H1 (cell line): Measurements from ENCODE around the gene PAQR7. TPM values are rescaled to one million over a fixed set of nuclear protein-coding genes. Genes with fewer than 3 reads are reported as not detected.

Source experiments
- CTCF ChIA-PET: fragments of 300-600 bp; sonication (Branson Sonifier 250); formaldehyde crosslinking; loops from one replicate; lab custom pipeline; 2021; ENCODE audit not compliant: partially characterized antibody; lab: Charles Lee
- POLR2A ChIA-PET: fragments of 300-600 bp; sonication (Branson Sonifier 250); formaldehyde crosslinking; loops from one replicate; lab custom pipeline; 2021; ENCODE audit warnings: inconsistent platforms; ENCODE audit not compliant: partially characterized antibody; lab: Charles Lee
- DNase-seq, 2 experiments: peaks; one replicate each; pipeline versions ENCODE4 v3.0.0 to v3.0.0-alpha.2; 2010 to 2022; ENCODE audit warnings: low spot score in 2 of 2, low read depth in 1 of 2, mixed read lengths in 1 of 2
- FAIRE-seq: peaks from 2 replicates; lab custom pipeline; 2011; peaks lifted over from hg19 to GRCh38; lab: Jason Lieb, UNC
- H2AFZ ChIP-seq: 2 replicates; pipeline ENCODE4 v1.8.1; 2012; ENCODE audit warnings: low read length, inconsistent platforms
- H2AK5ac ChIP-seq: 2 replicates; pipeline ENCODE4 v1.6.1; 2013; ENCODE audit warnings: low read depth, low read length
- H2BK120ac ChIP-seq: replicated peaks from 2 replicates; pipeline ENCODE3; 2013; ENCODE audit warnings: low read depth, low read length, inconsistent platforms
- H2BK12ac ChIP-seq: 2 replicates; pipeline ENCODE4 v1.6.1; 2013; ENCODE audit warnings: low read depth, low read length
- H2BK15ac ChIP-seq: 2 replicates; pipeline ENCODE4 v1.6.1; 2013; ENCODE audit warnings: low read length
- H2BK20ac ChIP-seq: 2 replicates; pipeline ENCODE4 v1.6.1; 2013; ENCODE audit warnings: low read length
- H2BK5ac ChIP-seq: 2 replicates; pipeline ENCODE4 v1.6.1; 2013; ENCODE audit warnings: low read depth, low read length
- H3K14ac ChIP-seq: 2 replicates; pipeline ENCODE4 v1.6.1; 2013; ENCODE audit warnings: inconsistent platforms; ENCODE audit not compliant: insufficient read length
- H3K18ac ChIP-seq: 2 replicates; pipeline ENCODE4 v1.6.1; 2013; ENCODE audit warnings: low read length; ENCODE audit errors: extremely low read depth
- H3K23ac ChIP-seq: 2 replicates; pipeline ENCODE4 v1.6.1; 2013; ENCODE audit warnings: inconsistent platforms; ENCODE audit not compliant: insufficient read length
- H3K23me2 ChIP-seq: 2 replicates; pipeline ENCODE4 v1.6.1; 2013; ENCODE audit warnings: low read depth, low read length
- H3K27ac ChIP-seq: 2 replicates; pipeline ENCODE4 v1.6.1; 2011; ENCODE audit warnings: low read depth, low read length, inconsistent platforms
- H3K27me3 ChIP-seq, 4 experiments: replicated peaks in 1 of 4; 1 replicate in 1 of 4; 2 replicates in 3 of 4; pipeline versions ENCODE4 v1.6.1 to v1.8.1; 2011 to 2013; ENCODE audit warnings: low read length in 3 of 4, mild to moderate bottlenecking in 3 of 4, inconsistent platforms in 2 of 4, mixed read lengths in 2 of 4, moderate library complexity in 1 of 4; ENCODE audit not compliant: control insufficient read depth in 3 of 4, insufficient read depth in 3 of 4; ENCODE audit errors: extremely low read depth in 1 of 4
- H3K36me3 ChIP-seq, 4 experiments: 2 replicates each; pipeline versions ENCODE4 v1.6.1 to v1.8.1; 2011 to 2013; ENCODE audit warnings: mild to moderate bottlenecking in 4 of 4, low read length in 3 of 4, moderate library complexity in 2 of 4, control low read depth in 1 of 4, inconsistent platforms in 1 of 4; ENCODE audit not compliant: insufficient read depth in 4 of 4, control insufficient read depth in 2 of 4
- H3K4ac ChIP-seq: replicated peaks from 2 replicates; pipeline ENCODE3; 2013; ENCODE audit warnings: low read length, low read depth, mixed read lengths, inconsistent platforms; ENCODE audit not compliant: insufficient read length
- H3K4me1 ChIP-seq, 4 experiments: replicated peaks in 1 of 4; 1 replicate in 1 of 4; 2 replicates in 3 of 4; pipeline versions ENCODE4 v1.6.1 to v1.8.1; 2011 to 2013; ENCODE audit warnings: low read length in 3 of 4, inconsistent platforms in 2 of 4, mixed read lengths in 1 of 4; ENCODE audit not compliant: insufficient read depth in 4 of 4, control insufficient read depth in 3 of 4
- H3K4me2 ChIP-seq, 2 experiments: 2 replicates each; pipeline versions ENCODE4 v1.6.1 to v1.8.1; 2011 to 2013; ENCODE audit warnings: low read depth in 2 of 2, low read length in 2 of 2, control low read depth in 1 of 2, inconsistent platforms in 1 of 2, mild to moderate bottlenecking in 1 of 2; ENCODE audit not compliant: insufficient read depth in 1 of 2
- H3K4me3 ChIP-seq, 4 experiments: fragments of 200-600, 300-600 bp in 1 of 4; sonication (generic), shearing (Covaris generic), sonication (Bioruptor Twin) in 1 of 4; 2 replicates each; pipeline versions ENCODE4 v1.5.1 to v1.8.1; 2011 to 2016; ENCODE audit warnings: low read length in 4 of 4, low read depth in 3 of 4, control low read depth in 2 of 4, inconsistent platforms in 2 of 4, mild to moderate bottlenecking in 2 of 4, mixed read lengths in 1 of 4, moderate library complexity in 1 of 4; ENCODE audit not compliant: insufficient read depth in 2 of 4; ENCODE audit errors: extremely low read depth in 1 of 4
- H3K56ac ChIP-seq: replicated peaks from 2 replicates; pipeline ENCODE3; 2013; ENCODE audit warnings: low read depth, mild to moderate bottlenecking, mixed read lengths, low read length, inconsistent platforms; ENCODE audit not compliant: insufficient read length
- H3K79me1 ChIP-seq: 2 replicates; pipeline ENCODE4 v1.6.1; 2013; ENCODE audit warnings: low read depth, low read length, control low read depth
- H3K79me2 ChIP-seq, 2 experiments: 2 replicates each; pipeline versions ENCODE4 v1.6.1 to v1.8.1; 2012 to 2013; ENCODE audit warnings: low read length in 2 of 2, mild to moderate bottlenecking in 2 of 2, inconsistent platforms in 1 of 2; ENCODE audit not compliant: insufficient read depth in 2 of 2, control insufficient read depth in 1 of 2
- H3K9ac ChIP-seq, 4 experiments: replicated peaks in 1 of 4; 1 replicate in 1 of 4; 2 replicates in 3 of 4; pipeline versions ENCODE4 v1.6.1 to v1.8.1; 2011 to 2013; ENCODE audit warnings: low read depth in 3 of 4, low read length in 3 of 4, control low read depth in 2 of 4, mild to moderate bottlenecking in 2 of 4, moderate library complexity in 2 of 4, inconsistent platforms in 1 of 4; ENCODE audit errors: extremely low read depth in 1 of 4
- H3K9me3 ChIP-seq, 2 experiments: 2 replicates each; pipeline versions ENCODE4 v1.6.1 to v1.8.1; 2012 to 2013; ENCODE audit warnings: mild to moderate bottlenecking in 2 of 2, moderate library complexity in 2 of 2, control low read depth in 1 of 2, inconsistent platforms in 1 of 2, low read depth in 1 of 2, low read length in 1 of 2, mixed read lengths in 1 of 2; ENCODE audit not compliant: insufficient read depth in 2 of 2
- H4K20me1 ChIP-seq, 2 experiments: replicated peaks in 1 of 2; 2 replicates each; pipeline versions ENCODE3 to v1.8.1; 2011 to 2013; ENCODE audit warnings: inconsistent platforms in 2 of 2, low read length in 2 of 2, mild to moderate bottlenecking in 1 of 2; ENCODE audit not compliant: insufficient read depth in 2 of 2, control insufficient read depth in 1 of 2
- H4K5ac ChIP-seq: 2 replicates; pipeline ENCODE4 v1.6.1; 2013; ENCODE audit warnings: low read length, low read depth, mixed read lengths, inconsistent platforms; ENCODE audit not compliant: insufficient read length
- H4K8ac ChIP-seq: 2 replicates; pipeline ENCODE4 v1.8.0; 2013; ENCODE audit warnings: mild to moderate bottlenecking, moderate library complexity, low read length, inconsistent platforms; ENCODE audit not compliant: insufficient read depth; ENCODE audit errors: extremely low read depth
- H4K91ac ChIP-seq: replicated peaks from 2 replicates; pipeline ENCODE3; 2013; ENCODE audit warnings: low read length, mixed read lengths, inconsistent platforms; ENCODE audit not compliant: insufficient read length
- BCL11A ChIP-seq, 2 experiments: IDR thresholded peaks; one replicate each; pipeline ENCODE4 v1.6.1; 2011; ENCODE audit warnings: low read depth in 2 of 2, low read length in 2 of 2, mild to moderate bottlenecking in 2 of 2
- BRCA1 ChIP-seq: IDR thresholded peaks from 2 replicates; pipeline ENCODE4 v1.6.1; 2012; ENCODE audit warnings: low read depth, low read length, improper control_type of control experiment
- CBX5 ChIP-seq: fragments of 300-800, 300-1000 bp; sonication (generic); IDR thresholded peaks from 2 replicates; pipeline ENCODE4 v1.7.1; 2016; ENCODE audit warnings: antibody characterized with exemption, low read length, low read depth
- CHD2 ChIP-seq: IDR thresholded peaks from 2 replicates; pipeline ENCODE4 v1.6.1; 2012; ENCODE audit warnings: low read length, improper control_type of control experiment
- FOSL1 ChIP-seq: IDR thresholded peaks from 2 replicates; pipeline ENCODE4 v1.6.1; 2011; ENCODE audit warnings: mild to moderate bottlenecking, low read depth, low read length, moderate library complexity; ENCODE audit not compliant: insufficient read depth
- MAFK ChIP-seq: IDR thresholded peaks from 2 replicates; pipeline ENCODE4 v1.6.1; 2012; ENCODE audit warnings: low read depth, mild to moderate bottlenecking, improper control_type of control experiment, low read length
- POLR2AphosphoS5 ChIP-seq: IDR thresholded peaks from 2 replicates; pipeline ENCODE4 v1.6.1; 2011; ENCODE audit warnings: low read depth, low read length
- POU5F1 ChIP-seq: IDR thresholded peaks from 2 replicates; pipeline ENCODE4 v1.6.1; 2011; ENCODE audit warnings: low read depth, mild to moderate bottlenecking, low read length, moderate library complexity
- RAD21 ChIP-seq, 2 experiments: IDR thresholded peaks in 1 of 2; conservative IDR thresholded peaks in 1 of 2; 2 replicates each; pipeline ENCODE4 v1.6.1; 2011; ENCODE audit warnings: low read depth in 2 of 2, low read length in 2 of 2, improper control_type of control experiment in 1 of 2, inconsistent platforms in 1 of 2, mild to moderate bottlenecking in 1 of 2, moderate library complexity in 1 of 2
- RFX5 ChIP-seq: IDR thresholded peaks from 2 replicates; pipeline ENCODE4 v1.6.1; 2011; ENCODE audit warnings: low read depth, low read length, improper control_type of control experiment, borderline replicate concordance
- RNF2 ChIP-seq: fragments of 200-900, 300-1000 bp; sonication (generic); IDR thresholded peaks from 2 replicates; pipeline ENCODE4 v1.7.1; 2016; ENCODE audit warnings: borderline replicate concordance, low read depth, mild to moderate bottlenecking, antibody characterized with exemption, low read length; ENCODE audit not compliant: poor library complexity, severe bottlenecking; ENCODE audit errors: missing control alignments
- SAP30 ChIP-seq: fragments of 300-600 bp; sonication (generic); IDR thresholded peaks from 2 replicates; pipeline ENCODE4 v1.7.1; 2012; ENCODE audit warnings: low read length, moderate library complexity, mild to moderate bottlenecking, inconsistent platforms; ENCODE audit not compliant: insufficient read depth, insufficient replicate concordance
- SP4 ChIP-seq: IDR thresholded peaks from 2 replicates; pipeline ENCODE4 v1.6.1; 2012; ENCODE audit warnings: low read length, inconsistent platforms
- SRF ChIP-seq: IDR thresholded peaks from 2 replicates; pipeline ENCODE4 v1.6.1; 2011; ENCODE audit warnings: mild to moderate bottlenecking, low read depth, low read length, moderate library complexity
- WGBS, 2 experiments: shearing (Covaris generic) in 1 of 2; methylation state at CpG; one replicate each; pipeline versions ENCODE4 v1.1.6 to v1.1.7; 2013 to 2015; ENCODE audit warnings: low lambda C conversion rate in 2 of 2, mixed read lengths in 2 of 2, inconsistent platforms in 1 of 2, low coverage in 1 of 2, missing lambda C conversion rate in 1 of 2; ENCODE audit not compliant: insufficient replicate concordance in 2 of 2, insufficient coverage in 1 of 2, insufficient read length in 1 of 2; ENCODE audit errors: extremely low coverage in 1 of 2, missing lambda C conversion rate in 1 of 2; 5-methylcytosine and 5-hydroxymethylcytosine counted together
- polyA plus RNA-seq, 7 experiments: library from polyadenylated mRNA; depleted of rRNA in 3 of 7; stranded (reverse) in 5 of 7; unstranded in 2 of 7; fragments of >200 nt in 5 of 7; fragments of 200-250 nt in 2 of 7; gene quantifications; 1 replicate in 5 of 7; 2 replicates in 1 of 7; 4 replicates in 1 of 7; pipeline versions ENCODE4 v1.2.1 to v1.2.3, GENCODE V29; 2011 to 2013; ENCODE audit warnings: missing spikeins in 2 of 7, mixed read lengths in 2 of 7
- total RNA-seq: library from RNA; stranded (reverse); fragmentation: NEBNext Ultra II Directional; extraction: Animal tissue kit (Norgen Biotek cat#: 25700); gene quantifications from 2 replicates; pipeline ENCODE4 v1.2.1, GENCODE V29; 2021

Gene PAQR7
- total and polyA plus RNA-seq, 2 of the 8 experiments (the other 6 are each of a cell fraction or from before 2014, with no cell fraction given) = 7.3 to 7.4 TPM

DNA sequence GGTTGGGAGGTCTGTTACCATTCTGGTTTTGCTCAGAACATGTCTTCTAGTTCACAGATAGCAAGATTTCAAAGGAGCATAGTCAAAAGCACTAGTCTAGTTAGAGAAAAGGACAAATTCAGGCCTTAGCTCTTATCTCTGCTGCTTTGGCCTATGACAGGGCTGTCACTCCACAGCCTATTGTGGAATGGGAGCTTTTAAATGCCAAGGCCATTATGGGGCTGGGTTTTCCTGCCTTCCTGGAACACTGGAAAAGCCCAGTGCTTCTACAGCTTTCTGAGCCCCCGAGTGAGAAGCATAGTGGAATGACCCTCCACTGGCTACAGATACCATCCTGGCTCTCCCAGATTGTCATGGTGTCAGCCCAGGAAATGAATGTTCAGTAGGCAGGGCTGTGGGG lies 46.5 kb downstream of the PAQR7 start:
- Histone ChIP-seq H2BK20ac (no peak overlapping the region), H2AK5ac (no peak overlapping the region), H2BK120ac (no peak overlapping the region), H3K27ac (no peak overlapping the region), H4K91ac (no peak overlapping the region), H3K36me3 (peaks cover 19 to 63% (median 48%) of the 10 kb centered on the region in 4 experiments), H2BK12ac (no peak overlapping the region), H4K20me1 (peaks cover 2 to 4% of the 10 kb centered on the region in 2 experiments), H4K5ac (no peak overlapping the region), H4K8ac (no peak overlapping the region), H3K4me2 (no peak overlapping the region), H3K18ac (no peak overlapping the region), H2AFZ (no peak overlapping the region), H3K23me2 (no peaks in the 10 kb centered on the region), H3K9ac (no peak overlapping the region), H3K56ac (no peak overlapping the region), H3K27me3 (no peaks in the 10 kb centered on the region), H3K79me1 (no peaks in the 10 kb centered on the region), H2BK5ac (no peak overlapping the region), H2BK15ac (no peak overlapping the region), H3K14ac (no peak overlapping the region), H3K4me3 (no peak overlapping the region), H3K4ac (no peak overlapping the region), H3K79me2 (no peaks in the 10 kb centered on the region), H3K4me1 (no peaks in the 10 kb centered on the region), H3K9me3 (no peaks in the 10 kb centered on the region), H3K23ac (no peak overlapping the region)
- 94% methylated on average over 1 of the region's 1 CpG; no CpG with 5 or more reads in 1 of the 2 experiments for WGBS, 2 experiments
- no peak for FAIRE-seq
- ChIA-PET POLR2A (interaction anchor here (1.1 to 2.4 kb wide), 4 partner anchors 9 to 256 kb away, joined by 3 to 14 read pairs (median 3); partner anchors contain the start of gene MTFR1L), CTCF (interaction anchor here (0.7 to 2.6 kb wide), 5 partner anchors 9 to 173 kb away, joined by 3 to 10 read pairs (median 4); partner anchors contain the start of genes MTFR1L and PAFAH2)
- no peak for DNase-seq
- TF ChIP-seq SAP30 (no peak), SRF (no peak), BRCA1 (no peak), RFX5 (no peak), POU5F1 (no peak), CHD2 (no peak), SP4 (no peak), RAD21 (IDR thresholded peaks at IDR 0.05 in 1 of 2, conservative IDR thresholded peaks at IDR 0.05 in 1 of 2; ENCODE audit: low read depth in 2 of 2, low read length in 2 of 2) (no peak), MAFK (no peak), FOSL1 (no peak), RNF2 (no peak), POLR2AphosphoS5 (no peak), BCL11A (IDR thresholded peaks at IDR 0.05; ENCODE audit: low read depth in 2 of 2, low read length in 2 of 2) (no peak), CBX5 (no peak)
